ENCODE results near the gene PCYOX1L.

Gene PCYOX1L

GRCh38 chr5:149333711-149334443 is 24.0 kb upstream of the PCYOX1L start:
- no peak for DNase-seq (ENCODE audit: low read depth, low spot score)

DNA sequence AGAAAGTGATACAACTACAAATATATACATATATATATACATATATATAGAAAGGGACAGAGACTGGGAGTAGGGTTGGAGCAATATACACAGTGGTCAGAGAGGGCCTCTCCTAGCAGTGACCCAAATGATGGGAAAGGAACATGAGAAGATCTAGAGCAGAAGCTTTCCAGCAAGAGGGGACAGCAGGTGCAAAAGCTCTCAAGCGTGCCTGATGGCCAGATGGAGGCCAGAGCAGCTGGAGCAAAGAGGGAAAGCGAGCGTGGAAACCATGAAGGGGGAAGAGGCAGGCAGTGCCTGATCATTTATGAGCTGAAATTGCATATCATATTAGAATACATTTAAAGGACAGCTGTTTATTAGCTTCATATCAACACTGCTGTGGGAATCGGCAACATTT is 20.1 kb upstream of the PCYOX1L start:
- DNase-seq (ENCODE audit: low read depth, low spot score) = no peak

DNA sequence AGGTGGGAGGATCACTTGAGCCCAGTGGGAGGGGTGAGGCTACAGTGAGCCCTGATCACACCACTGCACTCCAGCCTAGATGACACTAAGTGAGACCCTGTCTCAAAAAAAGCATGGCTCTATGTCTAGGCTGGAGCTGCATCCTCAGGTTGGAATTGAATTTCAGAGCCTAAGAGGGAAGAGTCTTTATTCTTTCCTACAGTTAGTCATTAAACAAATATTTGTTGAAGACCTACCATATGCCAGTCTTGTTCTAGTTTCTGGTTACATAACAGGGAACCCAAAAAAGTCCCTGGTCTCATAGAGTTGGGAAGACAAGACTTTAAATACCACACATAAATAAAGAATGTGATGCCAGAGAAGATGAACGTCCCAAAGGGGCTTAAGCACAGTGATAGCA is 19.5 kb upstream of the PCYOX1L start:
- DNase-seq (ENCODE audit: low read depth, low spot score) = no peak

DNA sequence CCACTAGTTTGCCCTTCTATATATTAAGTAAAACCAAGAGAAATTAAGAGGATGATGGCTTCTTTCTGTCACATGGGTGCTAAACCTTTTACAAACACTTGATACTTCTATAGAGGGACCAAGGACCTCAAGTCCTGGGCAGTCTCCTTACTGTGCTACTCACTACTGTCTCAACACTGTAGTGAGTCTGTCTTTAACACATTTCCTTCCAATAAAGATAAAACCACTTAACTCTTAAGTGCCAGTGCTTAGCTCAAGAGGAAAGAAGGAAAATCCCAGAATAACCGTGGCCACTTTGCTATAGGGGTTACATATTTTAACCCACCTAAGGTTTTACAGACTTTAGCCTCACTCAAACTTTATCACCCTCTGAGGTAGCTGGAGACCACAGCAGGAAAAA is 16.9 kb upstream of the PCYOX1L start:
- DNase-seq (ENCODE audit: low read depth, low spot score) = no peak

- no peak for DNase-seq (ENCODE audit: low read depth, low spot score)
Measured at GRCh38 chr5:149341876-149342275, 16.0 kb upstream of the PCYOX1L start.

DNA sequence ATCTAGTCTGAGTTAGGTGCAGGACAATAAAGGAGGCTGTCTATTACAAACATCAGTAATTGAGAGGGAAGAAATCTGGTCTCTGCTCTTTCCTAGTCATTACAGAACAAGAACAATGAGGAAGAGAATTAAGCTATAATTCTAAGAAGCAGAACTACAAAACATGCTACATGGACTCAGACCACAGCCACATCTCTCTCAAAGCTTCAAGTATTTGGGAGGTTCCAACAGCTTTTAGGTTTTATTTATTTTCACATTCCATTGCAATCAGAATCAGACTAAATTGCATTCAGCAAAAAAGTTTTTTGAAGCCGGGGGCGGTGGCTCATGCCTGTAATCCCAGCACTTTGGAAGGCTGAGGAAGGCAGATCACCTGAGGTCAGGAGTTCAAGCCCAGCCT is 13.7 kb upstream of the PCYOX1L start:
- no peak for DNase-seq (ENCODE audit: low read depth, low spot score)

DNA sequence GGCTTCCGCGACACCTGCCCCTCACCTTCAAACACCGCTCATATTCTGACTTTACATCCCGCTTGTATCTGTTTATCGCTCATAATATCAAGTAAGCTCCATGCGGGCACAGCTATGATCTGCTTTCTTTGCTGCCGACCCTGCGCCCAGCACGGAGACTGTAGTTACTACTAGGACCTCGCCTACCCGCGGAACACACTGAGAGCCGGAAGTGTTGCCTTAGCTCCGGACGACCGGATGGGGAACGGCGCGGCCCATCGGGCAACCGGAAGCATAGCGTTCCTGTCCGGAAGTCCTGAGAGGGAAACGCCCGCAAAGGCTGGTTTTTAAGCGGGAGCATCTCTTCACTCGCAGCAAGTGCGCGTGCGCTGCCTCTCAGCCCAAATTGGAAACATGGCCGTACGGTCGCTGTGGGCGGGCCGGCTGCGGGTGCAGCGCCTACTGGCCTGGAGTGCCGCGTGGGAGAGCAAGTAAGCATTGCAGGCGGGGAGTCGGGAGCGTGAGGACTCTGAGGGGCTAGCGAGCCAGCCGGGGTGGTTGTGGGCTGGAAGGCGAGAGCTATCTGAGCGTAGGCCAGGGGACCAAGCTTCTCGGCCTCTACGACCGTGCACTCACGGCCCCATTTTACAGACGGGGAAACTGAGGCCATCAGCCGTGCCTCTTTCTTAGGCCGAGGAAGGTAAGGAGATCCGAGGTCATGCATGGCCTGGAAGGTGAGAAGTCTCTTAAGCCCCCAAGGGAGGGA is 12.5 kb upstream of the PCYOX1L start, which contains the start of gene GRPEL2:
Gene GRPEL2 (plus strand): TSS at position 353 of the 745 bp plus-strand sequence. CDS start 41 bp downstream, at position 394.
- peak; percentile 97 for DNase-seq (ENCODE audit: low read depth, low spot score)

GRCh38 chr5:149345892-149346222 is 12.0 kb upstream of the PCYOX1L start:
- no peak for DNase-seq (ENCODE audit: low read depth, low spot score)

DNA sequence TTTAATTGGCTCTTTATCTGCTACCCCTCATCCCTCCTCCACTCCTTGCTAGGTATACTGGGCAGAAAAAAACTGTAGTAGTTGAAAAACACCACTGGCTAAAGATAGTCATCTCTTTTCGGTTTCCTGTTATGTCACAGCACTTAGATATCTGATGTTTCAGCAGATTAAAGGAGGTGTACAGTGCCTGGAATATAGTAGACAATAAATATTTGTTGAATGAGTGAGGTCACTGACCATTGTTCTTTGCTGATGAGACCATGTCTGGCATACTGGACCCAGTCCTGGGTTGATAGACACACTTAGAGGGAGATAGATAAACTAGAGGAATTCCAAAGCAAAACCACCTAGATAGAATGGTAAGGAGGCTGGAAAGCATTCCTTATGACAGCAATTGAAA is 9.3 kb upstream of the PCYOX1L start:
- DNase-seq (ENCODE audit: low read depth, low spot score) = no peak

GRCh38 chr5:149349382-149349781 is 8.5 kb upstream of the PCYOX1L start:
- DNase-seq (ENCODE audit: low read depth, low spot score) = no peak

DNA sequence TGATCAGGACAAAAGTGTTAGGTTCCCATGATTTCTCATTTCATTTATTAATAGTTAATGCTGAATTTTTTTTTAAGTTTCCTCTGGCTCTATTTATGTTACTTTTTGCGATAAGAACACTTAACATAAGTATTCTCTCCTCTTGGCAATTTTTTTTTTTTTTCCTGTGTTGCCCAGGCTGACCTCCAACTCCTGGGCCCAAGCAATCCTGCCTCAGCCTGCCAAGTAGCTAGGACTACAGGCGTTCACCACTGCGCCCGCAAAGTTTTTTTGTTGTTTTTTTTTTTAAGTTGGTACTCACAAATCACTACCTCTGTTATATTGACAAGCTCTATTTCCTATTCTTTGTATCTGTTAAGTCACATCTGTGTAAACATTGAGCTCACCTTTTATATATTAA is 5.7 kb upstream of the PCYOX1L start:
- DNase-seq (ENCODE audit: low read depth, low spot score) = no peak

DNA sequence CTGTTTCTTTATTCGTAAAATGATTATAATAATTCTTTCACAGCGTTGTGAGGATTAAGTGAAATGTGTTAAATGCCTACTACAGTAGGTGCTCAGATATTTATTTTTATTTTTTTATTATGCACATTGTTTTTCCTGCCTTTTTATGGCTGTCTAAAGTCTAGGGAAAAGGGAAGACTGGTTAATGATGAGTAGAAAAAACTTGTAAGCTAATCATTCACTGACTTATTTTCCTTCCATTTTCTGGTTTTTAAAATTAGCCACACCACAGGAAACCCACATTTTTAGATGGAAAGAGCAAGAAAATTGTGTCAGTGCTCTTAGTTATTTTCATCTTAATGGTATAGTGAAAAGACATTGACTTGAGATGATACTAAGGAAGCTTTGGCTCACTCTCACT is 3.9 kb upstream of the PCYOX1L start:
- no peak for DNase-seq (ENCODE audit: low read depth, low spot score)

DNA sequence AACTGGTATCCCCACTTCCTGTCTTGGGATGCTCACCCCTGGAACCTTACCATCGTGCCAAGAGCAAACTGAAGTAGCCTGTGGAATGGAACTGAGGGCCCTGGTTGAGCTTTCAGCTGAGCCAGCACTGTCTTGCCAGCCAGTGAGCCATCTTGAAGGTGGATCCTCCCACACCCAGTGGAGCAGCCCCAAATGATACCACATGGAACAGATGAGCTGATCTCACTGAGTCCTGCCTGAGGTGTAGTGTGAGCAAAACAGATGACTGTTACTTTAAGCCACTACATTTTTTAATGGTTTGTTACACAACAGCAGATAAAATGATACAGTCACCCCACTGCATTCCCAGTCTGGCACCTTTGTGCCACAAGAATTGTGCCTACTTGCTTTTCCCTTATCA is 2.2 kb upstream of the PCYOX1L start:
- DNase-seq (ENCODE audit: low read depth, low spot score) = no peak

GRCh38 chr5:149356391-149356790 is 1.5 kb upstream of the PCYOX1L start:
- no peak for DNase-seq (ENCODE audit: low read depth, low spot score)

- no peak for DNase-seq (ENCODE audit: low read depth, low spot score)
Measured at GRCh38 chr5:149358294-149358651, 427 bp downstream of the PCYOX1L start.

DNA sequence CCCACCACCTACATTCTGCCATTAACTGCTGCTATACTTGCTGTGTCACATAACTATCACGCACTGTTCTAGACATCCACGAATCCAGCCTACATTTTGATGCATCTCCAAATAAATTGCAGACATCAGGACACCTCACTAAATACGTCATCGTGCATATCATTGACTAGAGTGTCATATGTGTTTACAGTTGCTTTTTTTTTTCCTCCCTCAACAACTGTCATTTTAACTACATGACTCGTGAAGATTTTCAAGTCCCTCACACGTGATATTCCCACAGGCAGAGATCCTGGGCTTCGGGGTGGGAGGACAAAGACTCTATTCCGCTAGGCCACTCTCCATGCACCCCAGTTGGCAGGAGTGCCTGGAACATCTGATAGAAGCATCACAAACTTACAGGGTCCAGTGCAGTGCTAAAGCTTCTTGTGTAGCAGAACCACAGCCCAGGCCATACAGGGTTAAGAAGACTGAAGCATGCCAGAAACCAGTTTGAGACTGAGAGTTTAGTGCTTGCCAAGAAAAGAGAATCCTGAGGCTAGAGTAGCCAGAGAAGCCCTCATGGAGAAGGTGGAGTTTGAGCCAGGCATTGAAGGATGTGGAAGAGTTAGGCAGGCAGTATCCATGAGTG is 1.1 kb downstream of the PCYOX1L start:
- no peak for DNase-seq (ENCODE audit: low read depth, low spot score)

DNA sequence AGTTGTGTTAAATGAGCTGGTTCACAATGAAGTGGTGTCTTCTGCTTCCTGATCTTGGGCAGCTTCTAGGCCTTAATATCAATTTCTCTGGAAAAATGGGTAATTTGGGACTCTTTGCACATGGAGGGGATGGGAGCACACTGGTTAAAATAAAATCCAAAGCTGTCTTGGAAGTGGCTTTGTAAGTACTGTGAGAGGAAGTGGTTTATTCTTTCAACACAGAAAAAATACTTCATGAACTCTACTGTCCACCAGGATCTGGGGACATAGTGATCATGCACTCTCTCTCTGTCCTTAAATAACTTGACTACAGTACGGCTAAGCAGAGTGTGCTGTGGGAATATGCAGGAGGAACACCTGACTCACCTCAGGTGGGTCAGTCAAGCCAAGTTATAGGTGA is 2.4 kb downstream of the PCYOX1L start:
- no peak for DNase-seq (ENCODE audit: low read depth, low spot score)

DNA sequence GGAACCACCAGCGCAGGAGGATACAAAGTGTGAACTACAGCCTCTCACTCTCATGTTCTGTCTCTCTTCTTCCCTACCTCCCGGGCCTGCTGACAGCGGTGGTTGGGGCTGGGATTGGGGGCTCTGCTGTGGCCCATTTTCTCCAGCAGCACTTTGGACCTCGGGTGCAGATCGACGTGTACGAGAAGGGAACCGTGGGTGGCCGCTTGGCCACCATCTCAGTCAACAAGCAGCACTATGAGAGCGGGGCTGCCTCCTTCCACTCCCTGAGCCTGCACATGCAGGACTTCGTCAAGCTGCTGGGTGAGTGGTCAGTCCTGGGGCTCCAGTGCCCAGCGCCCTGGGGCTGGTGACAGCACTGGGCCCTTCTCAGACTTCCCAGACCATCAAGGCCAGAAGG is 4.7 kb downstream of the PCYOX1L start:
- DNase-seq (ENCODE audit: low read depth, low spot score) = peak; percentile 11

DNA sequence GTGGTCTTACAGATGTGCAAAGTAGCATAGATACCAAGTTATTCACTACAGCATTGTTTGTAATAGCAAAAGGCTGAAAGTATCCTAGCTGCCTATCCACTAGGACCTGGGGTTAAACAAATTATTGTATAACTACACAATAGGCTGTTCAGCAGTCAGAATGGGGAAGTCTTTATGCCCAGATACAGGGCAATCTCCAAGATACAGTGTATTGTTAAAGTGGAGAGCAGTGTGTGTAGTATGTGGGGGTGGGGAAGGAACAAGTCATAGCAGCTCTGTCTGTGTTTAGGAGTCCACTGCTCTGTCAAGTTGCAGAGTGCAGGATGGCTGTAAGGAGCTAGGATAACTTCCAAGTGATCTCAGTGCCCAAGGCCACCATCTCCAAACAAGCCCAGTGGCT is 5.5 kb downstream of the PCYOX1L start:
- DNase-seq (ENCODE audit: low read depth, low spot score) = no peak

GRCh38 chr5:149363936-149364335 is 6.1 kb downstream of the PCYOX1L start:
- DNase-seq (ENCODE audit: low read depth, low spot score) = no peak

DNA sequence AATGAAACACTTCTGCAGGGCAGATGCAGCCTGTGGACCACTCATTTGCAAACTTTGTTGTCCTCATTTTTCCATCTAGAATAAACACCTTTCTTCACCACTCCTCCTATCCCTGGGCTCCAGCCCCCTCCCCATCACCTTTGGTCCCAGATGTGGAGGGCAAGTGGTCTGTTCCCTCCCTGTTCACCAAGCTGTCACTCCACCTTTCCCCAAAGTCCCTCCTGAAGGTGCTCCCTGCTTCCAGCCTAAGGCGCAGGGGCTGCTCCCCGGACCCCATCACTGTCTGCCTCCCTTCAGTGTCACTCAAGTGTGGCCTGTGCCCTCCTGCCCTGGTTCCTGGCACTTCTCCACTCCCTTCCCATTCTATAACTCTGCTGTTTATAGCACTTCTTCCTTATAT is 6.9 kb downstream of the PCYOX1L start:
- DNase-seq (ENCODE audit: low read depth, low spot score) = no peak

DNA sequence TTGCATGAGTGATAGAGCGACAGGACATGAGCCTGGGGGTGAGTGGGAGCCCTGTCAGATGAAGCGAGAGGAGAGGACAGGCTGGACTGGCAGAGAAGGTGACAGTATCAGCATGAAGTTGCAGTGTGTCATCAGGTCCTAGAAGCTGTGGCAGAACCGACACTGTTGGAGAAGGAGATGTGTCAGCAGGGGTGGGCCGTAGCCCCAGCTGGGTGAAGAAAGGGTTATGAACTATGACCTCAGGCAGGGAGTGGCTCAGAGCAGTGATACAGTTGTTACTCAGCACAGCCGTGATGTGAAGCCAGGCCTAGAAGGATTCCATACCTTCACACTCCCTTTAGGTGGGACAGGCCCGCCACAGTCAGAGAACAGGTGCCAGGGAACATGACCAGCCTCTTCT is 7.6 kb downstream of the PCYOX1L start:
- DNase-seq (ENCODE audit: low read depth, low spot score) = no peak

DNA sequence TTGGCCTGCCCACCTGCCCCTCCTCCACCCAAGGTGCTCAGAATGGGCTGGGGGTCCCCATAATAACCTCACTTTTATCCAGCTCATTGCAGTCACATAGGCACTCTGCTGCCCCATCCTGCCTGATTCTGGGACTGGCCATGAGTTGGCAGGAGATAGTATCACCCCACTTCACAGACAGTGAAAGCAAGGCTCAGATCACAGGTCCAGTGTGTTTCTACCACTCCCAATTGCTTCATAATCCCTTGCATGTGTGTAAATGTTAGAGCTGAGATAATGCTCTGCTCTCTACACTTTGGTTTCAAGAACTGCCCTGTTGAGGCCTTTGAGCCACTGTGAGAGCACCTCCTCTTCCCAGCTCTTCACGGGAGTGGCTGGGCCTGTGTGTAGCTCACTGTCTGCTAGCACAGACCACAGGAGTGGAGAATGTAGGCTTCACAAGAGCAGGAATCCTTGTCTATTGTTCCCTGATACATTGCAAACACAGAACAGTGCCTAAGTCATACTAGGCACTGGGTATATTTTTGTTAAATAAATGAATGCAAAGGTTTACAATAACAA is 8.4 kb downstream of the PCYOX1L start:
- no peak for DNase-seq (ENCODE audit: low read depth, low spot score)

Measured in ELF-1 (cell line).